ENCODE data around the gene ZNF135.

ZNF135 gene

GRCh38 chr19:58021541-58022282, 37.4 kb upstream of the ZNF135 start:
- TF ChIP-seq CTCF (IDR thresholded peaks at IDR 0.05; ENCODE audit: low read depth, low read length, missing control alignments), result peak; percentile 38
- no peak for DNase-seq (ENCODE audit: low read depth)
- no peak overlapping the region for H3K4me3 ChIP-seq (ENCODE audit: low read depth, low read length)

- H3K4me3 ChIP-seq (ENCODE audit: low read depth, low read length), result no peak overlapping the region
- DNase-seq (ENCODE audit: low read depth), result no peak
- no peak for TF ChIP-seq CTCF (IDR thresholded peaks at IDR 0.05; ENCODE audit: low read depth, low read length, missing control alignments)
Measured at GRCh38 chr19:58022283-58022660, 36.8 kb upstream of the ZNF135 start.

GRCh38 chr19:58024661-58025060, 34.4 kb upstream of the ZNF135 start:
- TF ChIP-seq CTCF (IDR thresholded peaks at IDR 0.05; ENCODE audit: low read depth, low read length, missing control alignments), result no peak
- no peak overlapping the region for H3K4me3 ChIP-seq (ENCODE audit: low read depth, low read length)
- DNase-seq (ENCODE audit: low read depth), result no peak

GRCh38 chr19:58033741-58034476, 25.2 kb upstream of the ZNF135 start, which contains the start of gene ZSCAN1:
ZSCAN1 (plus strand) TSS chr19:58034025; CDS start chr19:58037837, 3,812 bp downstream.
- TF ChIP-seq CTCF (IDR thresholded peaks at IDR 0.05; ENCODE audit: low read depth, low read length, missing control alignments), result no peak
- no peak for DNase-seq (ENCODE audit: low read depth)
- H3K4me3 ChIP-seq (ENCODE audit: low read depth, low read length), result no peak within 1 kb of the TSS

- no peak overlapping the region for H3K4me3 ChIP-seq (ENCODE audit: low read depth, low read length)
- TF ChIP-seq CTCF (IDR thresholded peaks at IDR 0.05; ENCODE audit: low read depth, low read length, missing control alignments), result no peak
- no peak for DNase-seq (ENCODE audit: low read depth)
Measured at GRCh38 chr19:58034477-58034793, 24.6 kb upstream of the ZNF135 start.

GRCh38 chr19:58035863-58036262, 23.2 kb upstream of the ZNF135 start:
- no peak for DNase-seq (ENCODE audit: low read depth)
- no peak overlapping the region for H3K4me3 ChIP-seq (ENCODE audit: low read depth, low read length)
- TF ChIP-seq CTCF (IDR thresholded peaks at IDR 0.05; ENCODE audit: low read depth, low read length, missing control alignments), result no peak
